ENCODE data around the gene GPER1. TPM values are rescaled to one million over a fixed set of nuclear protein-coding genes. Genes with fewer than 3 reads are reported as not detected.

GPER1 gene
- total RNA-seq, 1 experiment from 2014 or later: 2.9 TPM

DNA sequence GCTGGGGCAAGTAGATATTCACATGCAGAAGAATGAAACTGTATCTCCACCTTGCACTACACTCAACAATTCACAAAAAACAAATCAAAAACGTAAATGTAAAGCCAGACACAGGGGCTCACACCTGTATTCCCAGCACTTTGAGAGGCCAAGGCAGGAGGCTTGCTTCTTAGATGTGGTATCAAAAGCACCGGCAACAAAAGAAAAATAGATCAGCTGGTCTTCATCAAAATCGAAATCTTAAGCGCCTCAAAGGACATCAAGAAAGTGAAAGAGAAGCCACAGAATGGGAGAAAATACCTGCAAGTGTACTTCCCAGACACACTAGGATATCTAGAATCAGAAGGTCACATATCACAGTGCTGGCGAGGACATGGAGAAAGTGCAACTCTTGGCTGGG, 31.3 kb downstream of the GPER1 start:
- in situ Hi-C loops (cut with HindIII; ENCODE audit: low pct_unique_long_range_greater_than_20kb, low sequenced_read_pairs): no loop called here
- CTCF ChIA-PET: interaction anchor here (0.7 kb wide), 1 partner anchor 22 kb away, joined by 3 read pairs; no protein-coding TSS in a partner anchor
- intact Hi-C loops (cut with micrococcal nuclease; ENCODE audit: unreplicated experiment): no loop called here

DNA sequence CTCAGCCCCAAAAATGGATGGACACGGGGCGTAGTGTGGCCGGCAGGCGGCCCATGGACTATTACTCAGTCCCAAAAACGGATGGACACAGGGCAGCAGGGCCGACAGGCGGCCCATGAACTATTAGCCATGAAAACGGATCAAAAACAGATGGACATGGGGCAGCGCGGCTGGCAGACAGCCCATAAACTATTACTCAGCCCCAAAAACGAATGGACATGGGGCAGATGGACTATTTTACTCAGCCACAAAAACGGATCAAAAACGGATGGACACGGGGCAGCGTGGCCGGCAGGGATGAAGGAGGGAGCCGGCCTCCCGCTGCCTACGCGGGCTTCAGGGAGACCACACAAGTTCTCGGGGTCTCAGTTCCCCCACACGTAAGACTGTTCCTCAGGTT, 32.9 kb downstream of the GPER1 start:
- no peaks in the 10 kb centered on the region for H3K27me3 ChIP-seq (ENCODE audit: control insufficient read depth, insufficient read depth, low read length)
- CTCF ChIA-PET: no interaction called here
- H3K9me3 ChIP-seq (ENCODE audit: control insufficient read depth, insufficient read depth, low read depth, low read length): no peaks in the 10 kb centered on the region
- in situ Hi-C loops (cut with HindIII; ENCODE audit: low pct_unique_long_range_greater_than_20kb, low sequenced_read_pairs): no loop called here
- no peak for TF ChIP-seq SIN3A (IDR thresholded peaks at IDR 0.05; ENCODE audit: borderline replicate concordance, insufficient read depth, low read depth, low read length)
- TF ChIP-seq, protein P1, sequence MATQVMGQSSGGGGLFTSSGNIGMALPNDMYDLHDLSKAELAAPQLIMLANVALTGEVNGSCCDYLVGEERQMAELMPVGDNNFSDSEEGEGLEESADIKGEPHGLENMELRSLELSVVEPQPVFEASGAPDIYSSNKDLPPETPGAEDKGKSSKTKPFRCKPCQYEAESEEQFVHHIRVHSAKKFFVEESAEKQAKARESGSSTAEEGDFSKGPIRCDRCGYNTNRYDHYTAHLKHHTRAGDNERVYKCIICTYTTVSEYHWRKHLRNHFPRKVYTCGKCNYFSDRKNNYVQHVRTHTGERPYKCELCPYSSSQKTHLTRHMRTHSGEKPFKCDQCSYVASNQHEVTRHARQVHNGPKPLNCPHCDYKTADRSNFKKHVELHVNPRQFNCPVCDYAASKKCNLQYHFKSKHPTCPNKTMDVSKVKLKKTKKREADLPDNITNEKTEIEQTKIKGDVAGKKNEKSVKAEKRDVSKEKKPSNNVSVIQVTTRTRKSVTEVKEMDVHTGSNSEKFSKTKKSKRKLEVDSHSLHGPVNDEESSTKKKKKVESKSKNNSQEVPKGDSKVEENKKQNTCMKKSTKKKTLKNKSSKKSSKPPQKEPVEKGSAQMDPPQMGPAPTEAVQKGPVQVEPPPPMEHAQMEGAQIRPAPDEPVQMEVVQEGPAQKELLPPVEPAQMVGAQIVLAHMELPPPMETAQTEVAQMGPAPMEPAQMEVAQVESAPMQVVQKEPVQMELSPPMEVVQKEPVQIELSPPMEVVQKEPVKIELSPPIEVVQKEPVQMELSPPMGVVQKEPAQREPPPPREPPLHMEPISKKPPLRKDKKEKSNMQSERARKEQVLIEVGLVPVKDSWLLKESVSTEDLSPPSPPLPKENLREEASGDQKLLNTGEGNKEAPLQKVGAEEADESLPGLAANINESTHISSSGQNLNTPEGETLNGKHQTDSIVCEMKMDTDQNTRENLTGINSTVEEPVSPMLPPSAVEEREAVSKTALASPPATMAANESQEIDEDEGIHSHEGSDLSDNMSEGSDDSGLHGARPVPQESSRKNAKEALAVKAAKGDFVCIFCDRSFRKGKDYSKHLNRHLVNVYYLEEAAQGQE (IDR thresholded peaks at IDR 0.05; ENCODE audit: insufficient read depth in 1 of 2, low read depth in 2 of 2, low read length in 1 of 2): no peak
- no peak for TF ChIP-seq POLR2AphosphoS5 (IDR thresholded peaks at IDR 0.05; ENCODE audit: low read depth, low read length)
- TF ChIP-seq, protein P2, sequence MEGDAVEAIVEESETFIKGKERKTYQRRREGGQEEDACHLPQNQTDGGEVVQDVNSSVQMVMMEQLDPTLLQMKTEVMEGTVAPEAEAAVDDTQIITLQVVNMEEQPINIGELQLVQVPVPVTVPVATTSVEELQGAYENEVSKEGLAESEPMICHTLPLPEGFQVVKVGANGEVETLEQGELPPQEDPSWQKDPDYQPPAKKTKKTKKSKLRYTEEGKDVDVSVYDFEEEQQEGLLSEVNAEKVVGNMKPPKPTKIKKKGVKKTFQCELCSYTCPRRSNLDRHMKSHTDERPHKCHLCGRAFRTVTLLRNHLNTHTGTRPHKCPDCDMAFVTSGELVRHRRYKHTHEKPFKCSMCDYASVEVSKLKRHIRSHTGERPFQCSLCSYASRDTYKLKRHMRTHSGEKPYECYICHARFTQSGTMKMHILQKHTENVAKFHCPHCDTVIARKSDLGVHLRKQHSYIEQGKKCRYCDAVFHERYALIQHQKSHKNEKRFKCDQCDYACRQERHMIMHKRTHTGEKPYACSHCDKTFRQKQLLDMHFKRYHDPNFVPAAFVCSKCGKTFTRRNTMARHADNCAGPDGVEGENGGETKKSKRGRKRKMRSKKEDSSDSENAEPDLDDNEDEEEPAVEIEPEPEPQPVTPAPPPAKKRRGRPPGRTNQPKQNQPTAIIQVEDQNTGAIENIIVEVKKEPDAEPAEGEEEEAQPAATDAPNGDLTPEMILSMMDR (IDR thresholded peaks at IDR 0.05): no peak
- TF ChIP-seq TCF7L2 (IDR thresholded peaks at IDR 0.05; ENCODE audit: low read depth, low read length): no peak
- H3K36me3 ChIP-seq (ENCODE audit: control insufficient read depth, insufficient read depth, low read length): no peaks in the 10 kb centered on the region
- H3K27ac ChIP-seq (ENCODE audit: low read length): no peak overlapping the region
- POLR2A ChIA-PET: no interaction called here
- no peak overlapping the region for H3K4me3 ChIP-seq (ENCODE audit: low read depth in 2 of 2, low read length in 2 of 2)
- DNase-seq (ENCODE audit: low read depth, low spot score) (no peak), ATAC-seq (no peak)
- BruUV-seq (replicated peaks): no TSS peak
- H3K4me1 ChIP-seq (ENCODE audit: control insufficient read depth, insufficient read depth, low read length): peaks cover 2% of the 10 kb centered on the region; the same call in 1 of the 2 replicates
- intact Hi-C loops (cut with micrococcal nuclease; ENCODE audit: unreplicated experiment): no loop called here

More for the DNA sequence above, 31.3 kb downstream of the GPER1 start:
- BruUV-seq (replicated peaks): no TSS peak
- H3K4me1 ChIP-seq (ENCODE audit: control insufficient read depth, insufficient read depth, low read length): peaks cover 2% of the 10 kb centered on the region; the same call in 1 of the 2 replicates
- ATAC-seq: no peak
- no peak overlapping the region for H3K4me3 ChIP-seq (ENCODE audit: low read depth in 2 of 2, low read length in 2 of 2)
- TF ChIP-seq TCF7L2 (IDR thresholded peaks at IDR 0.05; ENCODE audit: low read depth, low read length) (no peak), POLR2AphosphoS5 (IDR thresholded peaks at IDR 0.05; ENCODE audit: low read depth, low read length) (no peak), SIN3A (IDR thresholded peaks at IDR 0.05; ENCODE audit: borderline replicate concordance, insufficient read depth, low read depth, low read length) (no peak)
- TF ChIP-seq, protein P2 (IDR thresholded peaks at IDR 0.05): no peak
- TF ChIP-seq, protein P1 (IDR thresholded peaks at IDR 0.05; ENCODE audit: insufficient read depth in 1 of 2, low read depth in 2 of 2, low read length in 1 of 2): no peak
- no peaks in the 10 kb centered on the region for H3K36me3 ChIP-seq (ENCODE audit: control insufficient read depth, insufficient read depth, low read length)
- no peak for DNase-seq (ENCODE audit: low read depth, low spot score)
- no peaks in the 10 kb centered on the region for H3K27me3 ChIP-seq (ENCODE audit: control insufficient read depth, insufficient read depth, low read length)
- H3K27ac ChIP-seq (ENCODE audit: low read length): no peak overlapping the region
- no peaks in the 10 kb centered on the region for H3K9me3 ChIP-seq (ENCODE audit: control insufficient read depth, insufficient read depth, low read depth, low read length)
- POLR2A ChIA-PET: no interaction called here

Data from Panc1 (cell line).